NCI-H748 (cell line): ENCODE measurements around the gene AIP.

Source experiments
- DNase-seq: peaks from one replicate; lab custom pipeline; 2025; ENCODE audit not compliant: unreplicated experiment; lab: John Stamatoyannopoulos, UW

AIP gene

DNA sequence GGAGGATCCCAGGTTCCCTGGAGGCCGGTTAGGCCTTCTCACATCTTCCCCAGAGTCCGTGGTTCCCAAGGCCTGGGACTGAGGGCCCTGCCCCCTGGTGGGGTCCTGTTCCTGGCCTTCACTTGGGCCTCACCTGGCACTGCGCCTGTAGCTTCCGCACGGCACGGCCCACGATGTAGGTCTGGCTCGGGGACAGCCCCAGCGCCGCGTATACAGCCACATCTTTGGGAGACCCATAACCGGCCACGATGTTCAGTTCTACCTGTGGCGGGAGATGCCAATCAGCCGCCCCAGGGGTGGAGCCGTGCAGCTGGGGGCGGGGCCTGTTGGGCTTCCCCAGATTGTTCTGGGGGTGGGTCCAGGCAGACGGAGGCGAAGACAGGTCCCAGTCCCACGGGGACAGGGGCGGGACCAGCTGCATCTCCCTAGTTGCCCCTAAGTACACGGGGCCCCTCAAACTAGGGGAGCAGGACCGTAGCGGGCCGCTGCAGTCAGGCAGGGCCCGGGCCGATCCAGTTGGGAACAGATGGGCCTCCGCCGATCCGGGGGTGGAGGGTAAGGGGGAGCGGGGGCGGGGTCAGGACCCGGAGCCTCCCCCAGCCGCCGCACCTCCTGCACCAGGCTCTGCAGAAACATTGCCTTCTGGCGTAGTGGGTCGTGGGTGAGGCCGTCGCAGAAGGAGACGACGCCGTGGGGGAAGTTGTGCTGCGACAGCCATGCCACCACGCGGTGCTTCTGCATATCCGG is 10.1 kb downstream of the AIP start:
- no peak for DNase-seq

DNA sequence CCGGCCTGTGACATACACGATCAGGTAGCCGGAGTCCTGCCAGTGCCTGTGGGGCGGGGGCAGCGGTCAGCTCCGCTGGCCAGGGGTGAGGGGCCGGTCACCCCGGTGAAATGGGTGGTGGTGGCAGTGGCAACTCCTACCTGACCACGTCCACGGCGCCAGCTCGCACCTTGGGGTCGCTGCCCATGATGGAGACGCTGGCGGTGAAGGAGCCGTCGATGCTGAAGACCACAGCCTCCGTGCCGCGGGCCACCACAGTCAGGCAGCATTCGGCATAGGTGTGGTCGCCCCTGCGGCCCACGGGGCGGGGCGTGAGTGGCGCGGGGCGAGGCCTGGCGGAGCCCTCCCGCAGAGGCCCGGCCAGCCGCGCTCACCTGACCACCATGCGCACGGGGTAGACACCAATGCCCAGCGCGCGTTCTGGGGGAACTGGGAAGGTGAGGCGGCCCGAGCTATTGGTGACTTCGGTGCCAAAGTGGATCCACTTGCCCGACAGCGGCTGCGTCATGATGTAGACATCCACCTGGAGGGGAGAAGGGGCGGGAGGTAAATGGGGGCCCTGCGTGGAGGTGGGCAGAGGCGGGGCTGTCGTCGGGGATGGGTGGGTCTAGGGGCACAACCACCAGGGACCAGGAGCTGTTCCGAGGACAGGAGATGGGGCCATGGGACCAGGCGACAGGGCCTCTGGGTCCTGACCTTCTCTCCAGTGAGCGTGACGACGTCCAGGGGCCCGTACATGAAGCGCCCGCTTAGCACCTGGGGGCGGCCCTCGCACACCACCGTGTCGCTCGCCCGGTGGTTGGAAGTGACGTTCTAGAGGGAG is 10.9 kb downstream of the AIP start:
- DNase-seq, result no peak

DNA sequence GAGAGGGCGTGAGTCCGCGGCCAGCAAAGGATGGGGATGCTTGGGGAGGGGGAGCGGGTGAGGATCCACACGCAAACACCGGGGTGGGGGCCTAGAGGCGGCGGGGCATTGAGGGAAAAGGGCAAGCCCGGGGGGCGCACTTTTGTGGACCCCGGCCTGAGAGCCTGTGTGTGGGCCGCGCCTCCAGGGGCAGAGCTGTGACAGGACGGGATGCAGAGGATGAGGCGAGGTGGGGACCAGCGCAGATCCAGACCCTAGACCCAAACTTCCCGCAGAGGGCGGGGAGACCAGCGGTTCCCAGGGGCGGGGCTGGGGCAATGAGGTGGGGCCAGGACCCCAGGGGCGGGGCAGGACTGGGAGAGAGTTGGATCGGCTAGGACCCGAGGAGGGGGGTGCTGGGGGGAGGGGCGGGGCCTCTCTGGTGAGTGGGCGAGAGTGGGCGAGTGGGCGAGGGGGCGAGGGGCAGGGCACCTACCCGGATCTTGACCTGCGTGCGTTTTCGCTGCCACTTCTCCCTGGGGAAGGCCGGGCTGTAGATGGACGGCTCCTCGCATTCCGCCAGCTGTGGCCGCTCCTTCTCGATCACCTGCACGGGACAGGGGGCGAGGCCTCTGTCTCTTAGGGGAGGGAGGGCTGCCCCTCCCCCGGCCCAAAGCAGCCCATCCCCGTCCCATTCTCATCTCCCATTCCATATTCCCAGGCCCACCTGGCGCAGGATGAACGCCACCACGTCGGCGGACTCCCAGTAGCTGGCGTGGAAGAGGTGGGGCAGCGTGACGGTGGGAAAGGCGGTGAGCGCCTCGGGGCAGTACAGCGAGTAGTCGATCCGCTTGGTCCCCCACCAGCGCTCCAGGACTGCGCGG is 11.8 kb downstream of the AIP start:
- DNase-seq, result no peak

DNA sequence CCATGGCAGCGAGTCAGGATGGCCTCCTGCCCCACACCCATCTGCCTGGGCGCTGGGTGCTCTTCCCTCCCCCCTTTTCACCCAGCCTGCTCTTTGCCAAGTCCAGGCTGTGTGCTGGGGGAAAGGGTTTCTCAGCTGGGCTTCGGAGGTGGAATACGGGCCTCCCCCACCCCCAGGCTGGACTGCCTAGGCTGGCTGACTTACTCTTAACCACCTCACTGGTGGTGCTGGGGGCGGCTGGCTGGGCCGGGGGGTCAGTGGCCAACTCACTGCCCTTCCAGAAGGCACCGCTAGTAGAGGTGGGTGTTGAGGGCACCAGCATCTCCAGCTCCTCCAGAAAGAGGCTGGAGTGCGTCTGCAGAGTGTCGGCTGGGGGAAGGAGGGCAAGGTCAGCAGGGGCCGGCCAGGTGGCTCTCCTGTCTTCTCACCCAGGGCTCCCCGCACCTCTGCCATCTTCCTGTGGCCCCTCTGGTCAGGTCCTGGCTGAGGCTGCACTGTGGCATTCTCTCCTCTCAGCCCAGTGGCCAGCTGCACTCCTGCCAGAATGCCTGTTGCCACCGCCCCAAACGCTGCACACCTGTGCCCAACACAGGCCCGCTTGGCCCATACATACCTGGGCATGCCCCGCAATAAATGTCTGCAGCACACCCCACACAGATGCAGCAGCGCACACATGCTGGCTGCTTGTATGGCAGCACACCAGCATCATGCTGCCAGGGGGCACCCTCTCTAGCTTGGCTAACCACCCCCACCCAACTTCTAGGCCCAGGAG is 12.6 kb downstream of the AIP start:
- no peak for DNase-seq

DNA sequence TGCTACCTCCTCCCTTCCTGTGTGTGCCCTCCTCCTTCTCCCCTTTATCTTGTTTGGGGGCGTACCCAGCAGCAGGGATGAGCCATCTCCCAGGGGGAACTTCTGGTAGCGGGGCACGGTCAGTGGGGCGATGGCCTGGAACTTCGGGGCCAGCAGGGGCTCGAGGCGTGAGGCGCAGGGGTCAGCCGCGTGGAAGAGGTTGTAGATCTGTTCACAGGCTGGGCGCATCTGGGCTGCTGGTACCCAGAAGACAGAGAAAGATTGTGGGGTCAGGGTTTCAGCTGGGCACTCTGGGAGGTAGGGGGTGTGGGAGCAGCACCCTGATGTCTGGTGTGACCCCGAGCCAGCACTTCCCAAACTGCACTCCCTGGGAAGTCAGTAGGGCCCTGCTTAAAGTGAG is 13.3 kb downstream of the AIP start:
- DNase-seq, result no peak

DNA sequence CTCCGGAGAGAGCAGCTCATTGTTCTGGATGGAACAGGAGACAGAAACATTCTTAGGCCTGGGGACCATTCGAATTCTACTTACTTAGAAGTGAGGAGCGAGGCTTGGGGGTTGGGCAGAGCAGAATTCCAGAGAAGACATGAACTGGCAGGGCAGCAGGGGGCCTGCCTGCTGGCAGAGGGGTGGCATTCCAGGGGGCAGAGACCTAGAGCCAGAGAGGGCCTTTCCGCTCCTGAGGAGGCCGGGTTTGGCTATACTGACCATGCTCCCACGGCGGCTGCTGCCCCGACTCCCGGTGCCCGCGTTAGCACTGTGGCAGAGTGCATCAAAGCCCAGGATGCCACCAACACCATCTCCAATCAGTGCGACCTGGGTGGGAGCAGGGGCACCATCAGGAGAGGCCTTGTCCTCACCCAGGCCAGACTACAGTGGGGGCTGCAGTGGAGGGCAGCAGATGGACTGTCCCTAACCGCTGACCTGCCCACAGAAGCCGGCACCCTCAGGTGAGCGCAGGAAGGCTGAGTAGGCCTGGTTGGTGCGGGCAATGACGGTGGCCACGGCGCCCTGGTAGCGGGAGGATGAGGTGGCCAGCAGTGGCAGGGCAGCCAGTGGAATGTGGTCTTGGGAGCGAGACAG is 14.9 kb downstream of the AIP start:
- DNase-seq, result no peak

DNA sequence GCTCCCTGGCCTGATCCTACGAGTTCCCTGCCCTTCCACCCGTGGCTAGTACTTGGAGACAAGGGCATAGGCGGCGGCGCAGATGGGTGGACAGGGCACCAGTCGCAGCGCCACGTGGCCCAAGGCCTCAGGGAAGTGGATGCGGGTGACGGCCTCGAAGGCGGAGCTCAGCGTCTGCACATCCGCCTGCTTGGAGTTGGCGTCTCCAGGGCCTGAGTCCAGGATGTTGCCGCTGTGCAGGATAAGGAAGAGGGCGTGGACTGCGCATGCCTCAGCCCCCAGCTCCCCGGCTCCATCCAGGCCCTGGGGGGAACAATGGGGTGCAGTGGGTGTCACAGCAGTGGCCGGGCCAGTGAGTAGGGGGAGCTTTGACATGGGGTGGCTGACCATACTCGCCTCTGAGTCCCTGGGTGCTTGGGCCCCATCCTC is 15.7 kb downstream of the AIP start:
- no peak for DNase-seq

DNA sequence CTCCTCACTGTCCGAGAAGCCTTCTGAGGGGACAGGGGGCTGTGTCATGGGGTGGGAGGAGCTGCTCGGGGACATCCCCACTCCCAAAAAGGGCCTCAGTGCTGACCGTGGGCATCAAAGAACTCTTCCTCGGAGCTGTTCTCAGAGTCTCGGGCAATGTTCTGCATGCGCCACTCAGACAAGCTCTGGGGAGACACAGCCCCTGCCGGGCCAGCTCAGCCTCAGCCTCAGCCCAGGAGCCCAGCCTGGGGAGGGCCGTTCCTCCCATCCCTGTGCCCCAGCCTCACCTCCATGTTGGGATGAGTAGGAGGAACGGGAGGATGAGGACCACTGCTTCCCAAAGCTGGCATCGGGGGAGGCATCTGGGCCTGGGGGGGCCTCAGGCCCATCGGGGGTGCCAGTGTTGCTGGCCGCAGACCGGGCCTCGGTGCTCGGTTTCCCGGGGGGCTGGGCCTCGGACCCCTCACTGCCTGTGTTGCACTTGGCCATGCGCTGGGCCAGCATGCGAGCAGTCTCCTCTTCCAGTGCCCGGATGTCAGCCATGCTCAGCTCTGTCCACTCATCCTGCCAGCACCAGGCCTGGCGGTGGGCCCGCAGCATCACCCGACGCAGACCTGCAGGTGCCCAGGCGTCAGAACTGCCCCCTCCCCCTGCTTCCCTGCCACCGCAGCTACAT is 17.1 kb downstream of the AIP start:
- no peak for DNase-seq

DNA sequence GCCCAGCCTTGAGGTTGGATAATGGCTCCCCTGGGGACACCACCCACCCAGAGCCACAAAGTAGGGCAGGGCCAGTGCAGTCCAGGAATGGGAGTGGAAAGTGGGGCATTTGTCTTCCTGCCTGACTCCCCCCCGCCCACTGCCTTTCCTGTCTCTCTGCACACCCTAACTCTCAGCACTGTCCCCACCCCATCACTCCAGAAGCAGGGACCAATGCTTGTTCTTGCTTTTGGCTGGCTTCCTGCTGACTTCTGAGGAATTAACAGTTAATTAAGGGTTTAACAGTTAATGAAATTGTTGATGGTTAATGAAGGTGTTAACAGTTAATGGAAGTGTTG is 17.6 kb downstream of the AIP start:
- DNase-seq, result no peak

DNA sequence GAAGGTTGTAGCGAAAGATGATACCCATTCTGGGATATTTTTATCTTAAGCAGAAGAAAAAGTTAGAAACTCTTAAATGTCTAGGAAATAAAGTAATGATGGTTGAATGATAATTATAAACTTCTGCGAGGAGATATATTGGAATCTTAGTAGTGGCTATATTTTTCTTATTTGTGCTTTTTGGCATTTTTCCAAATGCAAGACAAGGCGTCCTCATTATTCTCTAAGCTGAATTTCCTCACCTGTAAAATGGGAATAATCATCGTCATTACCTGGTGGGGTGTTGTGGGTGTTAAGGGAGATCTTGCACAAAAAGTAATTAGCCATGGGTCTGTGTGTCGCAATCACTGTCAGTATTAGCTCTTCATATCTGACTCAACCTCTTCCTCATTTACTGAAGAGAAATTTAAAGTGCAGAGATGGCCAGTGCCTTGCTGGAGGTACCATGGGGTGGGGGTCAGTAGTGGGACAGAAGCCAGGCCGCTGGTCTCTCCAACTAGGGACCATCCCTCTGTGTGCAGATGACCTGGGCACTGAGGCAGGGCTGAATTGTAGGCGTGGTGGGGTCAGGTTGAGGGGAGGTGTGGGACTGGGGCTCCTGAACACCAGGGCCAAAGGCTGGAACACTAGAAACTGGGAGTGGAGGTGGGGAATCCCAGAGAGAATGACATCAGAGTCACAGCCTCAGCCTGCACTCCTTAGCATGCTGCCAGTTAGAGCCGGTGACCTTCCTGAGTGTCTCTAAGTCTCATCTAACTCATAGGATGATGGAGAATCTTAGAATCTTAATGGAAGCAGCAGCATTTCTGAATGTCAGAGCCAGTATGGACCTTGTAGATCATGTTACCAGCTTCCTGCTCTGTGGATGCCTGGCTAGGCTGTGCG is 18.2 kb downstream of the AIP start:
- DNase-seq, result no peak

DNA sequence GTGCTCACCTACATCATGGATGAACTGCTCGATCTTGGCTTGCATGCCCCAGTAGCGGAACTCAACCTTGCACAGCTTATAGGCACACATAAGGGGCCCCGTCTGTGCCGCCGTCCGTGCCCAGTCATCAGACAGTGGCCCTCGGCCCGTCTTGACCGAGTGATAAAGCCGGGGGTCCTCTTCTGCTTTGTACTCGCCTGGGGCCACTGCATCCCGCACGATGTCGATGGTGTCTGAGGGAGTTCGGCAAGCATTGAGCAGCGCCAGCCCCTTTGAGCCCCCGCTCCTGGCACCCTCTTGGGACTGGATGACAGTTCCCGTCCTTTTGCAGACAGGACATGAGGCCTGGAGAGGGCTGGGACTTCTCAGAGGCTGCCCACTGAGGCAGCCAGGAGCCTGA is 19.0 kb downstream of the AIP start:
- no peak for DNase-seq

DNA sequence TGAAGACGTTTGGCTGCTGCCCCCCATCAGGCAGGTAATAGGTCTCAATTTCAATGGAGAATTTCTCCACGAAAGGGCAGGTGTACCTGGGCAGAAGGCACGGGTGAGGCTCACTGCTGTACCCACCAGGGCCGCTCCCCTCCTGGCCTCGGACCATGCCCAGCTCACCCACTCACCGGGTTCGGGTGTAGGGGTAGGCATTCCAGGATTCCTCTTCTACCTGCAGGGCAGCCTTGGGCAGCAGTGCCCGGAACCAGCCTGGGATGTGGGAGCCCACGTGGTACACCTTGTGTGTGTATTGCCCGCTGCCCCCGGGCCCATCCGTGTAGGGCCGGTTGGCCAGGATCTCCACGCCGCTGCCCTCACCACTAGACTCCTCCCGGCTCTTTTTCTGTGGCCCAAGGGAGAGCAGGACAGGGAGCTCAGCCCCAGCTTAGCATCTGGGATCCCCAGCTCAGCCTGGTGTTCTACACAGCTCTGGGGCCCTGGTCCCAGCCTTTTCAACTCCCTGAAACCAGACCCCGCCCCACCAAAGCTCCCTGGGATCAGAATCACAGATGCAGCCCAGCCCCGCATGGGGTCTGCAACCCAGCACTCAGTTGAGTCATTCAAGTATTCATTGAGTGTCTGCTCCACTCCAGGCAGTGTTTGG is 19.6 kb downstream of the AIP start:
- no peak for DNase-seq

DNA sequence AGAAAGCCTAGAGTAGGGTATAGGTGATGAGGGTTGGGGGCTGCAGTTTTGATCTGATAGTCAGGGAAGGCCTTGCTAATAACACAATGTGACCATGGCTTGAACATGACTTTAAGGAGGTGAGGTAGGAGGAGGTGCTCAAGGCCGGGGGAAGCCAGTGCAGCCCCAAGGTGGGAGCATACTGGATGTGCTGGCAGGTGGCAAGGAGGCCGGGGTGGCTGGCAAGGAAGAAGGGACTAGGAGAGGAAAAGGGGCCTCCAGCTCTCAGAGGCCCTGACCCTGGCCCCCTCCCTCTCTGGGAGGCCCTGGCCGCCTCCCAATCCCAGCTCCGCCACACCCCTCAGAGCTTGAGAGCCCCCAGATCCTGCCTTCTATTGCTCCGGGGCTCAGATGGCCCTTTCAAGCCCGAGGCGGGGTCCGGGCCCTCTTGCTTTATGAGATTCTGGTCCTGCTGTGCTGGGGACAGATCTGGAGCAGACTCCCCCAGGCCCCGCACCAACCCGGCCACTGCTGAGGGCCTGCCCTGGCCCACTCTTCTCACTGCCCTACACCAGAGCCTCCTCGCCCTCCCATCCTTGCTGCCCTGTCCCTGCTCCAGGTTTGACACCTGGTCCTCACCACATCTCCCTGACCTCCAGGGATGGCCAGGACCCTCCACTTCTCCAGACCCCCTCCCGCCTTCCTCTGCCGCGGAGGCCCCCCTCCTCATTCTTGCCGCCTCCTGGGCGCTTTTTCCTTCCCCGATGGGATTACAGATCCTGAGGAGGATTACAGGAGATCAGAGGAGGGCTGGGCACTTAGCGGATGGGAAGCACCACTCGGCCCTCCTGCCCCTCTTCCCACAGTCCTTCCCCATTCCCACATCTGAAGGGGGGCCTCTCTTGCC is 20.5 kb downstream of the AIP start:
- no peak for DNase-seq

DNA sequence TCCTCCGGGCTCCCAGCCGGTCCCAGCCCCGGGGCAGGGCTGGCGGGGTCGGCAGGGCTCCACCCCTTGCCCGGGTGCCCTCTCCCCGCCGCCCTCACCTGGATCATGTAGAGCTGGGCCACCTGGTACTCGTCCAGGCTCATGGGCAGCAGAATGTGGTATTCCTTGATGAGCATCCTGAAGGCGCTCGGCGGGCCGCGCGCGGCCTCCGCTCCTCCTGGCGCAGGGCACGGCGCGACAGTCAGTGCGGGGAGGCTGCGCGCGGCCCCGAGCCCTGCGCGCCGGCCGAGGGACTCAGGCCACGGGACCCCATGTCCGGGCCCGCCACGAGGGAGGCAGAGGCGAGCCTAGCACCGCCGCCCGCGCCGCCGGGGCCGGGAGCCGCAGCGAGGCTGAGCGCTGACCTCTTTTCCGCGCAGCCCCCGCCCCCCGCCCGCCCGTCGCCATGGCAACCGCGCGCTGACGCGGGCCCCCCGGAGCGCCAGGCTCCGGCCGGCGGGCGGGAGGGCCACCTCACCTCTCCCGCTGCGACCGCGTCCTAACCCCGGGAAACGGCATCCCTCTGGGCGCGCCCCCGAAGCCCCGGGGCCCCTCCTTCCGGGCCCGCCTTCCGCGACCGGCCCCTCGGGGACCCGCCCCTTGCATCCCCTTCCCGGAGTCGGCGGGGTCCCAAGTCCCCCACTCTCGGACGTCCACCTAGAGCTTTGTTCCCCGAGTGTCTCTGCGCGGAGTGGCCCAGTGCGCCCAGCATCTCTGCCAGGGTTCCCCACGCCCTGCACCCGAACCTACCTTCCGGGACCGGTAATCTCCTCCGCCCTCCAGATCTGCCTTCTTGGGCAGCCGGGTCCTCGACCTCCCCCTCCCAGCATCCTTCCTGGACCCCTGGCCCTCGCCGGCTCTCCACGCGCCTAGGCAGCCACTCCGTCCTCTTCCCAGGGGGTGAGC is 21.5 kb downstream of the AIP start:
- DNase-seq, result peak; percentile 59

DNA sequence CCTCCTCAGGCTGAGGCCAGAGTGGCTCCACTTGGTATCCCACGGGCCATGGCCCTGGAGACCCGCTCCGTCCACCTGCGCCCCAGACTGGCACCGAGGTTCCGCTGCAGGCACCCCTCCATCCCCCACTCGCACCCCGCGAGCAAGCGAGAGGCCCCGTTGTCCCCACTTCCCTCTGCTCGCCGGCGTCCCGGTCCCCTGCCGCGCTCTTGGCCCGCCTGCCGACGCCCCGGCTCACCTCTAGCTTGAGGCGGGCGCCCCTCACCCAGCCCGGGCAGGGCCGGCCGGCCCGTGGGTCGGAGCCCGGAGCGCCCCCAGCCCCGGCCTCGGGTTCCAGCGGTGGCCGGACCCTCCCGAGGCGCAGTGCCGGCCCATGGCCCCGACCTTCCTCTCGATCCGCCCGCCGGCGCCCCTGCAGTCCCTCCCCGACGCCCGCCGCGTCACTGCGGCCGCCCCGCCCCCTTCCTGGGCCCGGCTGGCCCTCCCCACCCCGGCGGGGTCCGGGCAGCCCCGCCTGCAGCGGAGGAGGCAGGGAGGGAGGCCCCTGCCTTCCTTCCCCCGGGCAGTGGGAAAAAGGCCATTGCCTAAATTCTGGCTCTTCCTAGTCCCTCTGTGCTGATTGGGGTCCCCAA is 22.2 kb downstream of the AIP start, which contains the start of gene PITPNM1:
Gene PITPNM1, minus strand, starts transcription at position 414 of the 632 bp plus-strand sequence. CDS start 1,183 bp downstream, outside the sequence.
- DNase-seq, result peak; percentile 76
